OCI-LY1 (cell line): Measurements from ENCODE around the gene STRADB.

Source experiments
- EZH2 ChIP-seq: fragments of 200-600 bp; sonication (generic), shearing (Covaris generic); IDR thresholded peaks from 2 replicates; pipeline ENCODE4 v1.8.0; 2017; ENCODE audit warnings: borderline replicate concordance, mixed run types, mild to moderate bottlenecking, antibody characterized with exemption, low read length, moderate library complexity, mixed read lengths
- TF ChIP-seq, protein P1 (sequence below): fragments of 200-600 bp; sonication (generic), shearing (Covaris generic); IDR thresholded peaks from 2 replicates; pipeline ENCODE4 v1.5.1; 2017; ENCODE audit warnings: mild to moderate bottlenecking, antibody characterized with exemption, low read length, moderate library complexity, mixed read lengths

DNA sequence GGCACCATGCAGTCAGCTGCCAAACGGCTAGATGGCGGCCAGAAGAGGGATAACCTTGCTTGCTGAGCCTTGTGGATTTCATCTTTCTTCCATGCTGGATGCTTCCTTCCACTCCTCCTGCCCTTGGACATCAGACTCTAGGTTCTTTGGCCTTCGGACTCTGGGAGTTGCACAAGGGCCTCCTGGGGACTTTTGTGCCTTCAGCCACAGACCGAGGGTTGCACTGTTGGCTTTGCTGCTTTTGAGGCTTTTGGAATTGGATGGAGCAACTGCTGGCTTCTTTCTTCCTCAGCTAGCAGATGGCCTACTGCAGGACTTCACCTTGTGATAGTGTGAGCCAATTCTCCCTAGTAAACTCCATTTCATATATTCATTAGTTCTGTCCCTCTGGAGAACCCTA, 31.0 kb downstream of the STRADB start:
- TF ChIP-seq, protein P1, sequence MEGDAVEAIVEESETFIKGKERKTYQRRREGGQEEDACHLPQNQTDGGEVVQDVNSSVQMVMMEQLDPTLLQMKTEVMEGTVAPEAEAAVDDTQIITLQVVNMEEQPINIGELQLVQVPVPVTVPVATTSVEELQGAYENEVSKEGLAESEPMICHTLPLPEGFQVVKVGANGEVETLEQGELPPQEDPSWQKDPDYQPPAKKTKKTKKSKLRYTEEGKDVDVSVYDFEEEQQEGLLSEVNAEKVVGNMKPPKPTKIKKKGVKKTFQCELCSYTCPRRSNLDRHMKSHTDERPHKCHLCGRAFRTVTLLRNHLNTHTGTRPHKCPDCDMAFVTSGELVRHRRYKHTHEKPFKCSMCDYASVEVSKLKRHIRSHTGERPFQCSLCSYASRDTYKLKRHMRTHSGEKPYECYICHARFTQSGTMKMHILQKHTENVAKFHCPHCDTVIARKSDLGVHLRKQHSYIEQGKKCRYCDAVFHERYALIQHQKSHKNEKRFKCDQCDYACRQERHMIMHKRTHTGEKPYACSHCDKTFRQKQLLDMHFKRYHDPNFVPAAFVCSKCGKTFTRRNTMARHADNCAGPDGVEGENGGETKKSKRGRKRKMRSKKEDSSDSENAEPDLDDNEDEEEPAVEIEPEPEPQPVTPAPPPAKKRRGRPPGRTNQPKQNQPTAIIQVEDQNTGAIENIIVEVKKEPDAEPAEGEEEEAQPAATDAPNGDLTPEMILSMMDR, result no peak
- TF ChIP-seq EZH2, result no peak
